Nephron (organoid): ENCODE measurements around the gene RIMS3.

Experiments
- H3K27ac Mint-ChIP-seq, 3 experiments: 2 replicates each; pipeline ENCODE4 v1.8.0; 2020; ENCODE audit warnings: mixed read lengths in 3 of 3, mild to moderate bottlenecking in 2 of 3, moderate library complexity in 1 of 3
- H3K27me3 Mint-ChIP-seq: 2 replicates; pipeline ENCODE4 v1.8.0; 2021; ENCODE audit warnings: low read depth, mild to moderate bottlenecking, moderate library complexity, mixed read lengths
- H3K36me3 Mint-ChIP-seq: 2 replicates; pipeline ENCODE4 v1.8.0; 2020; ENCODE audit warnings: low read depth, mixed read lengths
- H3K4me1 Mint-ChIP-seq: 2 replicates; pipeline ENCODE4 v1.8.0; 2020; ENCODE audit warnings: mixed read lengths
- H3K4me3 Mint-ChIP-seq, 3 experiments: 2 replicates each; pipeline ENCODE4 v1.8.0; 2020; ENCODE audit warnings: mild to moderate bottlenecking in 3 of 3, mixed read lengths in 3 of 3, moderate library complexity in 2 of 3
- H3K9me3 Mint-ChIP-seq: 2 replicates; pipeline ENCODE4 v1.8.0; 2020; ENCODE audit warnings: mixed read lengths
- TF ChIP-seq, protein P1 (sequence below), 3 experiments: fragments of 200-600 bp; sonication (generic); IDR thresholded peaks; one replicate each; pipeline ENCODE4 v1.5.0; 2021; ENCODE audit warnings: antibody characterized with exemption in 3 of 3; ENCODE audit not compliant: unreplicated experiment in 3 of 3

Gene RIMS3

DNA sequence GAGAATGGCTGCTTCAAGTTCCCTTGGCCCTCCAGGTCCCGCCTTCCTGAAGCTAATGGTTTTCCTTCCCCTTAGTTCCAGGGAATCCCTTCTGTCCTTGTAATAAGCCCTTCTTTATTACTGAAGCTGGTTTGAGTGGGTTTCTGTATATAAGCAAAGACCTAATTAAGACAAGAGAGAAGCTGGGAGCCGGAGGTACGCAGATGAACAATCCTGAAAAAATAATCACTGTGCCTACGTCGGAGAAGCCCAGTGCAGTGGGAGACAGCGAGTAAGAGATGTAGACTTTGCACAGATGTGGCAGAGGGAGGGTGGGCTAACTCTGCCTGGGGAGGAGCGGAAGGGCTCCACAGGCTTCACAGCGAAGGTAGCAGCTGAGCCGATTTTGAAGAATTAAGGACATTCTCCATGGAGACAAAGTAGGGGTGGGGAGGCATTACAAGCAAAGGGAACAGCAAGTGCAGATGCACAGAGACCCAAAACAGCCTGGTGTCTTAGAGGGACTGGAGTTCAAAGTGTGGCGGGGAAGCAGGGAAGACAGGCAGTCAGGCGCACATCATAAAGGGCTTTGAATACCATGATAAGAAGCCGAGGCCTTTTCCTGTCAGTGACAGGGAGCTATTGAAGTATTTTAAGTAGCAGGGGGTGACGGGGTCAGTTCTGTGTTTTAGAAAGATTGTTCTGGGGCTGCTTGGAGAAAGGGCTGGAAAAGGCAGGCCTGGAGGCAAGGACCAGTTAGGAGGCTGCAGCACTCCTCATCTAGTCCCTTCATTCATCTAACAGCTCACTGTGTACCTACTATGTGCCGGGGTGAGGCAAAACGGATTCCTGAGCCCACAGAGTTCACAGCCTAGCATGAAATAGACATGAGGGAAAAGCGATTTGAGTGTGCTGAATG is 6.5 kb downstream of the RIMS3 start:
- Mint-ChIP-seq H3K4me3 (no peak overlapping the region), H3K9me3 (no peaks in the 10 kb centered on the region), H3K4me1 (peaks cover 19% of the 10 kb centered on the region), H3K36me3 (no peaks in the 10 kb centered on the region), H3K27ac (no peak overlapping the region), H3K27me3 (peaks cover 14% of the 10 kb centered on the region)
- TF ChIP-seq, protein P1, sequence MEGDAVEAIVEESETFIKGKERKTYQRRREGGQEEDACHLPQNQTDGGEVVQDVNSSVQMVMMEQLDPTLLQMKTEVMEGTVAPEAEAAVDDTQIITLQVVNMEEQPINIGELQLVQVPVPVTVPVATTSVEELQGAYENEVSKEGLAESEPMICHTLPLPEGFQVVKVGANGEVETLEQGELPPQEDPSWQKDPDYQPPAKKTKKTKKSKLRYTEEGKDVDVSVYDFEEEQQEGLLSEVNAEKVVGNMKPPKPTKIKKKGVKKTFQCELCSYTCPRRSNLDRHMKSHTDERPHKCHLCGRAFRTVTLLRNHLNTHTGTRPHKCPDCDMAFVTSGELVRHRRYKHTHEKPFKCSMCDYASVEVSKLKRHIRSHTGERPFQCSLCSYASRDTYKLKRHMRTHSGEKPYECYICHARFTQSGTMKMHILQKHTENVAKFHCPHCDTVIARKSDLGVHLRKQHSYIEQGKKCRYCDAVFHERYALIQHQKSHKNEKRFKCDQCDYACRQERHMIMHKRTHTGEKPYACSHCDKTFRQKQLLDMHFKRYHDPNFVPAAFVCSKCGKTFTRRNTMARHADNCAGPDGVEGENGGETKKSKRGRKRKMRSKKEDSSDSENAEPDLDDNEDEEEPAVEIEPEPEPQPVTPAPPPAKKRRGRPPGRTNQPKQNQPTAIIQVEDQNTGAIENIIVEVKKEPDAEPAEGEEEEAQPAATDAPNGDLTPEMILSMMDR (IDR thresholded peaks at IDR 0.05; ENCODE audit: unreplicated experiment in 3 of 3): no peak

DNA sequence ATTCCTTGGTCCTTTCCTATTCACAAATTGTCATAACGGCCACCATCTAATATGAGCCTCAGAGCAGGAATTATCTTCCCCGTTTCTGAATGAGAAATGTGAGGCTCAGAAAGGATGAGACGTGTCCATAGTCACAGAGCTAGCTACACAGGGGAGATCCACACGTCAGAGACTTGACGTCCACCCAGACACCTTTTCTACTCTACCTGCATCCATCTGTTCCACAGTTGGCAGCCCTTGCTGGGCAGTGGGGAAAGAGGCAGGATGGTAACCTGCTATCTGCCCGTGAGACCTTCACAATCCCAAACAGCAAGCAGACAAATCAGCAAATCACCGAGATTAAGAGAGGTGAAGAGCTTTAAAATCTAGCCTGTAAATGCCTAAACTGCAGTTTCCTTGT is 8.4 kb downstream of the RIMS3 start:
- no peak overlapping the region for H3K27ac Mint-ChIP-seq
- H3K4me1 Mint-ChIP-seq: peaks cover 7% of the 10 kb centered on the region
- no peak overlapping the region for H3K4me3 Mint-ChIP-seq
- H3K9me3 Mint-ChIP-seq: no peaks in the 10 kb centered on the region
- H3K36me3 Mint-ChIP-seq: no peaks in the 10 kb centered on the region
- H3K27me3 Mint-ChIP-seq: peaks cover 7% of the 10 kb centered on the region
- TF ChIP-seq, protein P1 (IDR thresholded peaks at IDR 0.05; ENCODE audit: unreplicated experiment in 3 of 3): no peak

DNA sequence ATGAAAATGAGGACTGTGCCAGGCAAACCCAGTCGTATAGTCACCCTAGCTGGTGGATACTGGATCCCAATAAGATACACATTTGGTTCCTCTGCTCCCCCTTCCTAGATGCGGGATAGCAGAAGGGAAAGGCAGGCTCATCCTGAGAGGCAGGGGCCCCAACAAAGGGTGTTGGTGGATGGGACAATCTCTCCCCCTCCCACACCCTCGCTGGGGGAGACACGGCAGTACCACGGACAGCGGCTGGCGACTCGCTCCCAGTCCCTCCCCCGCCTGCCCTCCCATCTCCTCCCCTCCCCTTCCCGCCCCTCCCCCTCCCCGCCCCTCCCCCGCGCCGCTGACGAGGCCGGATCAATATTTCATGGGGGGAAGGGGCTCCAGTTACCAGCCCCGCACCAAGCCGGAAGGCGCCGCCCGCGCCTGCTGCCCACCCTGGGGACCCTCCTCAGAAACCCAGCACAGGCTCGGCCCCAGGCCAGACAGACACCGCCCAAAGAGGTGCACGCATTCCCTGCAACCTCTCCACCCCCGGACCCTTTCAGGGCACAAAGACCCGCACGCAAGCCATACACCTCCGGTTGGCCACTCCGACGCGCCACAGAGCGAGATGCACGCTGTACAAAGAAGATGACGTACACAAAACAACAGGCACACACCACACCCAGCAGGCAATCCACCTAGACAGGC is 11.5 kb downstream of the RIMS3 start:
- TF ChIP-seq, protein P1 (IDR thresholded peaks at IDR 0.05; ENCODE audit: unreplicated experiment in 3 of 3): no peak
- Mint-ChIP-seq H3K27me3 (peaks cover 13% of the 10 kb centered on the region), H3K9me3 (no peaks in the 10 kb centered on the region), H3K36me3 (no peaks in the 10 kb centered on the region), H3K27ac (peak overlapping the region in 2 of 3 experiments; percentile 16 to 26), H3K4me3 (peak overlapping the region in 2 of 3 experiments; percentile 39 to 66), H3K4me1 (peaks cover 7% of the 10 kb centered on the region)

DNA sequence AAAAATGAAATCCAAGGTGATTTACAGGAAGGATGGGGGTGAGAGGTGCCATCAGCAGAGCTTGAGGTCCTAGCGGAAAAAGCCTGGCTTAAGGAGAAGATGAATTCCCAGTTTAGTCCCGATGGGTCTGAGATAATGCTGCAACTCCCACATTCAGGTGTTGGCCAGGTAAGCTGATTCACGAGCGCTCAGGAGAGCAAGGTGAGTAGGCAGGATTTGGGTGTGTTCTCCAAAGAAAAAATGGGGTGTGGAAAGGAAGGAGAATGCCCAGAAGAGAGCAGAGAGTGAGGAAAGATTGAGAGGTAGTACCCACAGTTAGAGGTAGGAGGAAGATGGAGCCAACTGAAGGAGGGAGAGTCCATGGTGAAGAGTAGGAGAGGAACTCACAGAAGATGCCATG is 12.5 kb downstream of the RIMS3 start:
- TF ChIP-seq, protein P1 (IDR thresholded peaks at IDR 0.05; ENCODE audit: unreplicated experiment in 3 of 3): no peak
- no peaks in the 10 kb centered on the region for H3K9me3 Mint-ChIP-seq
- peaks cover 16% of the 10 kb centered on the region for H3K27me3 Mint-ChIP-seq
- peaks cover 7% of the 10 kb centered on the region for H3K4me1 Mint-ChIP-seq
- no peak overlapping the region for H3K4me3 Mint-ChIP-seq
- H3K27ac Mint-ChIP-seq: no peak overlapping the region
- H3K36me3 Mint-ChIP-seq: no peaks in the 10 kb centered on the region

DNA sequence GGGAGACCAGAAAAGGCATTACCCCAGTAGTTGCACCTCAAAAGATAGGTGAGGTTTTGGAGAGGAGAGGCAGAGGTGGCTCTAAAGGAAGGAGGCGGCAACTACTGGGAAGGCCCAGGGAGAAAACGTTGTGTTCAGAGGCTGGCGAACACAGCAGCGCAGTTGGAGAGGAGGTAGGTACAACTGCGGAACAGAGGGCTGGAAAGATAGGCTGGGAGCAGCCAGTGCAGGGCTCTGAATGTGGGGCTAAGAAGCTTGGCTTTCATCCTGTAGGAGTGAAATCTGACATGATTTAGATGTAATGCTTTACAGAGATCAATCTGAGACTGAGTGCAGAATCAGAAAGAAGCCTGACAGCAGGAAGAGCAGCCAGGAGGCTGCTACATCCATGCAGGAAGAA is 13.0 kb downstream of the RIMS3 start:
- H3K4me3 Mint-ChIP-seq: no peak overlapping the region
- peaks cover 7% of the 10 kb centered on the region for H3K4me1 Mint-ChIP-seq
- no peaks in the 10 kb centered on the region for H3K9me3 Mint-ChIP-seq
- no peaks in the 10 kb centered on the region for H3K36me3 Mint-ChIP-seq
- TF ChIP-seq, protein P1 (IDR thresholded peaks at IDR 0.05; ENCODE audit: unreplicated experiment in 3 of 3): no peak
- no peak overlapping the region for H3K27ac Mint-ChIP-seq
- peaks cover 16% of the 10 kb centered on the region for H3K27me3 Mint-ChIP-seq
